Endometrial microvascular endothelial cells (primary cell): ENCODE results near the gene TBL1XR1. TPM values are rescaled to one million over a fixed set of nuclear protein-coding genes. Genes with fewer than 3 reads are reported as not detected.

Experiments used
- in situ Hi-C: cut with HindIII; loops from 2 replicates; pipeline ENCODE4 v1.10.0; 2017; ENCODE audit warnings: low sequenced_read_pairs, low pct_unique_long_range_greater_than_20kb; ENCODE audit errors: inconsistent ontology term
- total RNA-seq: library from RNA; depleted of rRNA; stranded (reverse); fragments of >200 nt; gene quantifications from one replicate; pipeline ENCODE4 v1.2.3, GENCODE V29; 2015; ENCODE audit errors: inconsistent ontology term

The TBL1XR1 gene
- total RNA-seq, 1 donor from 2014 or later: 60.8 TPM

DNA sequence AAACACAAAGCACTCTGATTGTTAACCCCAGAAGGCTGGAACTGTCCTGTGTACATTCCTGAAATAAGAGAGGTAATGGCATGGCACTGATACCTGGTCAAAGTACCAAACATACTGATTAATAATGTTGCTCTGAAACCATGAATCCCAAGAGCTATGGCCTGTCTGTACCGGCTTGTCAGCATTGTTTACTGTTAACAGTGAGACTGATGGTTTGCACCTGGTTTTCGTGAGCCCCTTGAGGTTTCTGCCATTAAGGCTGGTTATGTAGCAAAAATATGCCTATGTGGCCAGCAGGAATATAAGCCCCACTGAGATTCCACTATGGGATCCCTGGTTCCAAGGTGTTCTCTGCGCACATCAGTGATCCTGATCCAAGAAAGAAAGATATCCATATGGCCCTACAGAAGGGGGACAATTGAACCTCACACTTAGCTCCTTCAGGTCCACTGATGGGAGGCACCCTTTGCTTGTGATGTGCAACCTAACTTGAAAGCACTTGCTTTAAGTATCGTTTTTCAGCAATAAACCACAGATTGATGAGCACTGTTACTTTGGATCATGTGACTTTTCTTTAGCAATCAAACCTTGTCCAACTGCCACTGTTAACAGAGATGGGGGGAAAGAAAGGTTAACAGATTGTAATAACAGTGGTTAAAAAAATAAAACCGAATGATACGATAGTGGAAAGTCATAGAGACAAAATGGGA lies 65.2 kb downstream of the TBL1XR1 start:
- in situ Hi-C loops: no loop called here

DNA sequence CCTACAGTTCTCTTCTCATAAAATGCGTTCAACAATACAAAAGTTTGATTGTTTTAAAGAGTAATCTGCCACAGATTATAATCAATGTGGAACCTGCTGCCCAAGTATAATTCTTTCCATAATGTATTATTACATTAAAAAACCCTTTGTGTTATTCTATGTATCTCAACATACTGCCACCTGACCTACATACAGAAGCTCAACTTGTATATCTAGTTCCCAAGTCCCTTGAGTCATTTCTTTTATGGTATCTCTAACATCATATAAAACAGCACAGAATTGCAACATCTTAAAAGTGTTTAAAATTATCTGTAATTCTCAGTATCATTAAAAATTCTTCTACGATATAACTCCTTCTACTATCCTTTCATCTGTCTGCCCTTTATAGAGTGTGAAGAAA lies 70.3 kb downstream of the TBL1XR1 start:
- in situ Hi-C loops: no loop called here

DNA sequence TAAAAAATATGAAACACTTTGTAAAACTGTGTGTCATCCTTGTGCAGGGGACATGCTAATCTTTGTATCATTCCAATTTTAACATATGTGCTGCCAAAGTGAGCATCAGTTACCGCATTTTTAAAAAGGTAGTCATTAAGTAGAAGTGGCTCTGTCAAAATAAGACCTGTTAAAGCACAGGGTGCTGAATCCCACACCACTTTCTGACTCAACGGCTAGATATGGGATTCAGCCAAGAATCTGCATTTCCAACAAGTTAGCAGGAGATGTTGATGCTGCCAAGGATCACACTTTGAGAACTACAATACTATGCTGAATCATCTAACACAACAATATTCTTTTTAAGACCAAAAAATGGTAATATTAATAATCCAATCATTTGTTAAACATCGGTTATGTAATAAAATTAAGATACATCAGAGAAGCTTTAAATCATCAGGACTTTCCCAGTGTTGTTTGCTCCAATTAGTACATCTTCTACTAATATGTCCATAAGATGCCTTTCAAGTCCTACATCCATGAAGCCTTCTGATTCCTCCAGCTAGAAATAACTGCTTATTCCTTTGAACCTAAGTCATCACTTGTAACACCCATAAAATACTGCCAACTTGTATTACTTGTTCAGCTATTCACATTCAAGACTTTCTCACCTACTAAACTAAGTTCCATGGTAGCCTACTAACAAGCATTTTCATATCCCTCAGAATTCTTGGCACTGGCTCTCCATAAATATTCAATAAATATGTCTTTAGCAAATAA lies 71.1 kb downstream of the TBL1XR1 start:
- in situ Hi-C loops: no loop called here

DNA sequence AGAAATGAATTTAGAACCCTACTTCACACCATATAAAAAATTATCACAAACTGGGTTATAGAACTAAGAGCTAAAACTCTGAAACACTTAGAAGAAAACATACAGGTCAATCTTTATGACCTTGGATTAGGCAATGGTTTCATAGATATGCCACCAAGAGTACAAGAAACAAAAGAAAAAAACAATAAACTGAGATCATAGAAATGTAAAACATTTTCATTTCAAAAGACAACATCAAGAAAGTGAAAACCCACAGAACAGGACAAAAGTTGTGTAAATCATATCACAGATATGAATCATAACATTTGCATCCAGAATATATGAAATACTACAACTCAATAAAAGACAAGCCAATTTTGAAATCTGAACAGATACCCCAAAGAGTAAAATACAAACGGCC lies 72.4 kb downstream of the TBL1XR1 start:
- in situ Hi-C loops: no loop called here

DNA sequence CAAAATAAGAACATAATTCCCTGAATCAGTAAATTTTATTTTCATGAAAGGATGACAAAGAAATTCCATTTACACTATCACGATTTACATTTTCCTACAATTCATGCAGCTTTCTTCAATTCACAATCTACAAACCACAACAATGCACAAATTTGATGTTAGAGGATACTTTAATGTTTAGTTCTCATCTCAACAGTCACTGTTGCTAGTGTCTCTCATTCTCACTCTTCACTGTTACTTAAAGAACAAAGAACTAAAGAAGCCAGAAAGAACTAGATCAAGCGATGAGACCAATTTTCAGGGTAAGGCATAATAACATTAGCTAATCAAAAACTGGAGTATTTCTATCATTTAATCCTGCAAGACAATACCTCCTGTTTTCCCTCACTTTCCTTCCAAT lies 73.5 kb downstream of the TBL1XR1 start:
- in situ Hi-C loops: no loop called here

DNA sequence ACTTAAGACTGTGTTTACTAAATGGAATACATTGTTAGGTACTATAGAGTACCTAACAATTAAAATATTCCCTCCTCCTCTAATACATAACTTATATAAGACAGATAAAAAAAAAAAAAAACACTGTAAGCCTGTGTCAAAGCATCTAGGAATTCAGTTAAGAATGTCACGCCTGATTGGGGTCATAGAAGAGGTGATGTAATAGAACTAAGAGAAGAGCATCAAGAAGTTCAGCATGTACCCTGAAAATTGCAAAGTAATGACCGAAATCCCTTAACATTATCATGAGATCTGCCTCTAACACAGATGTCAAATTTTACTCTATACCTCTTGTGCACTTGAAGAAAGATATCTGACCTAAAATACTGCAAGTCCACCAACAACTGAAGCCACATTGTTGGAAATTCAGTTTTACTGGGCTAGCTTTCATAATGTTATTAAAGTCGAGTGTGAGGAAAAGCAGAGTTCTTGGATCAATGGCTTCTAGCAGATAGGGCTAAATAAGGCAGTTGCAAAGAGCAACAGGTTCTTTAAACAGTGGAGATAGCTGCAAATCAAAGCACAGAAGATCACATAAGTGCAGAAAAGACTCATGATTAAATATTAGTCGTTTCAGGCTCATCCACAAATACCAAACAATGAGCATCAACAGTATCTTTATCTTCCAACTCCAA lies 75.0 kb downstream of the TBL1XR1 start:
- in situ Hi-C loops: no loop called here

DNA sequence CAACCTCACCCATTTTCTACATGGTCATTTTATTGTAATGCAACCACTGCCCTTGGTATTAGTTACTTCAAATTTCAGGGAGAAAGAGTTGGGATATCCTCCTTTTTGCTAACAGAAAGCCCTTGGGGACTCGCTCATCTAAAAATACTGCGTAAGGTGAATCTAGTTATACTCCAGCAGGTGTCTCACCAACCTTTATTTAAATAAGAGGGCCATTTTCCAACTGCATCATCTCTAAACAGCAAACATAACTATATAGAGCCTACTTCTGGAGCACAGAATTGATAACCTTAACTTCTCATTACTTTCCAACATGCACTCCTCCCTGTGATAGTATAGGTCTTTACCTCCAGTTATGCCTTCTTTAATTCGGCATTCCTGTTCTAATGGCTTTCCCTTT lies 77.5 kb downstream of the TBL1XR1 start:
- in situ Hi-C loops: no loop called here

DNA sequence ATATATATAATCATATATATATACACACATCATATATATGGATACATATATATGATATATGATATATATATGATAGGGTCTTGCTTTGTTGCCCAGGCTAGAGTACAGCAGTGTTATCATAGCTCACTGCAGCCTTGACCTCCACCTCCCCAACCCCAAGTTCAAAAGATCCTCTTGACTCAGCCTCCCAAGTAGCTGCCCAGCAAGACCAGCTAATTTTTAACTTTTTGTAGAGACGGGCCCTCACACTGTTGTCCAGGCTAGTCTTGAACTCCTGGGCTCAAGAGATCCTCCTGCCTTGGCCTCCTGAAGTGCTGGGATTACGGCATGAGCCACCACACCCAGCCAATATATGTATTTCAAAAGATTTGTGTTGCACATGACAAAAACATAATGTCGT lies 83.0 kb downstream of the TBL1XR1 start:
- in situ Hi-C loops: no loop called here

DNA sequence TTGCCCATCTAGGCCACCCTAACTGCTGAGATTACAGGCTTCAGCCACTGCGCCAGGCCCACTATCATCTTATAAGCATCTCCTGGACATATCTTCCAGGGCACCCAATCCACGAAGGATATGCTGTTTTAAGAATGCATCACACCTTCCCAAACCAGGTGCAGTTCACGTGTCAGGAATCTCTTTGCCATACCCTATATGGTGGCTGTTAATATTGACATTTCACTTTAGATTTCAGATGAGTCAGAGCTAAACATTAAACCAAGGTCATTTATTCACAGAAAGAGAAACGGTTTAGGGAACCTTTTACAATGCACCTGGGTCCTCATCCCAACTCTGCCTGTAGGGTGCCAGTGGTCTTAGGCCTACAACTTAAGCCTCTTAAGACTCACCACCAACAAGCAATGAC lies 85.7 kb downstream of the TBL1XR1 start:
- in situ Hi-C loops: no loop called here

DNA sequence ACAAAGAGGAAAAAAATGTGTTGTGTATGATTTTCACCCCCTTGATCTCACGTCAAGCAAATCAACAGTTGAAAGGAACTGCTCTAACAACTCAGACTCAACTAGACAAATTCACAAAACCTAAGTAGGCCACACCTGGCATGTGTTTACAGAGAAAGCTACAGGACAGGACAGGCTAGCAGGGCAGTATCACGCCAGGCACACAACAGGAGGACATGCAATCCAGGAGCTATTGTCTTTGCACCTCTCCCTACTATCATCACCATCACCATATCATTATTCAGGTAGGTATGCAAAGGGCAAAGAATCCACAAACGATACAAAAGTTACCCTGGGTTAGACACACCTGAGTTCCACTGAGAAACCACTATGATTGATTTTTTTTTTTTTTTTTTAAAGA lies 86.4 kb downstream of the TBL1XR1 start:
- in situ Hi-C loops: no loop called here

DNA sequence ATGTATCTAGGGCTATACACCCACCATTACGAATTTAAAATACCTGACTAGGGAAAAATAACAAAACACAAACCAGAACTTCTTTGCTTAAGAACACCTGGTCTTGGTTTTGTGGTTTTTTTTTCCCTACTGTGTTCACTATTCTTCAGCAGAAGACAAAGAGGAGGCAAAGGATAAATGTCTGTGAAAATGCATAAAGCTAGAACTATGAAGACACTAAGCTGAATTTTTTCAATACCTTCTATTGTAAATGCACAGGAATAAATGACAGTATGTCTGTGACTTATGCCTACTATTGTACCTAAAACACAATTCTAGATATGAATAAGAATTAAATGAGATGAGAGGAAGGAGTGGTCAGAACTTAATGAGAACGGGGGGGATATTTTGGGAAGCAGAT lies 86.9 kb downstream of the TBL1XR1 start:
- in situ Hi-C loops: no loop called here

DNA sequence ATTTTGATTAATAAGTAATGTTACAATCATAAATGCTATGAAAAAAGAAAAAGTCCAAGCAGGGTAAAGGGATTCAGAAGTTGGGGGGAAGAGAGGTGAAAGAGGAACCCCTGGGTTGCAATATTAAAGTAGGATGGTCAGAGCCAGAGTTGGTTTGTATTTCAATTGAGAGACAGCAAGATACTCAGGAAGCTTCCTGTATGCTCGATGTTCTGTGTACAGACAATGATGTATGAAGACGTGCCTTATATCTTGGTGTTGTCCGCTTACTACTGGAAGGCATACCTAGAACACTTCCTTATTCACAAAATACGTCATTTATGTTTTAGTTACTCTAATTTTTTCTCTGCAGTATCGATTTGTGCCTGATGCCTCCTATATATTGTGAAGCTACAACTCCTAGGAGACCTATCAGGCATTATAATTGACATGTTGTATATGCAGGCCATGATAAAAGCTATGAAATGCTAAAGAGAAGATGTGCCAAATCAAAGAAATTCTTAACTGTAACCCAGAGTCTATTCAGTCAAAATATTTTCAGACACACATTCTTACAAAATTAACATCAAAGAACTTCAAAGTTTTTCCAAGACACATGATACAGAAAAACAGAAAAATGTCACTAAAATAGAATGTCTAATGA lies 87.5 kb downstream of the TBL1XR1 start:
- in situ Hi-C loops: no loop called here

DNA sequence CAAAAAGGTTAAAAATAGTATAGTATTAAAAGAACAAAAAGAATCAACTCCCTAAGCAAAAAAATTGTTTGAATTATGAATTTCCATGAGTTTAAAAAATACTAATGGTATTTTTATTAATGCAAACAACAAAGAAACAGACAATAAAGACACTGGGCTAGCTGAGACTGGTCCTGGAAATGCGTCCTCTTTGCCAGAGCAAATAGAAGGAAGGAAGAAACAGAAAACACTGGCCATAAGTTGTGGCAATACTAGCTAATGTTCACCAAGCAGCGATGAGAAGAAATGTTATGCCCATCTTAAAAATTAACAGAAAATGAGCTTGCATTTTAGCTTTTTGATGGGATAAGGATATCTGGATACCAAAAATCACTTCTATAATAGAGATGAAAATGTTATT lies 88.6 kb downstream of the TBL1XR1 start:
- in situ Hi-C loops: no loop called here

DNA sequence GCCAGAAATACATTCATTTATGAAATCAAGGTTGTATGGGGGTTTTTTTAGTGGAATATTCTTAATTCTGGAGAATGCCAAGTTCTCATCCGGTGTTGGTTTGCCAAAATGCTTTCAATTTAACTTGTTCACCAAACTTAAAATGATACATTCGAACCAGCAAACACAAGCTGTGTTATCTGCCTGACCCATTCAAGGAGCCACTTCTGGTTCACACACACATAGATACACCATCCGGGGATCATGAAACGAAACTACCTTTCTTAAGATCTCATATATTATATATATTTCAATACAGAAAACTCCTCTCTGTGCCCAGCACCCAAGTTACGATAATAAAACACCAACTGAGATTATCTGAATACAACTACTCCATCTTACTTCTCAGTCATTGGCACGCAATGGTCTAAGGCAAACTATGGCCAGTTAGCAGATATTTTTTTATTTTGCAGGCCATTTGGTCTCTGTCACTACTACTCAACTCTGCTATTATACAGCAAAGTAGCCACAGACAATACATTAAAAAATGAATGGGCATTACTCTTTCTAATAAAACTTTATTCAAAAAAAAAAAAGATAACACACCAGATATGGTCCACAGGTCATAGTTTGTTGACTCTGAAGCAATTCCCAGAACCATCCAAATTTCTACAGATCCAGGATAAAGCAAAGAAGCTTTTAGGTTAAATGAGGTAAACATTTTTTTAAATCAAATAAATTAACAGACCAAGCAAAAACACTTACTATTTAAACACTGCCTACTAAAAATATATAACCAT lies 89.6 kb downstream of the TBL1XR1 start:
- in situ Hi-C loops: no loop called here

DNA sequence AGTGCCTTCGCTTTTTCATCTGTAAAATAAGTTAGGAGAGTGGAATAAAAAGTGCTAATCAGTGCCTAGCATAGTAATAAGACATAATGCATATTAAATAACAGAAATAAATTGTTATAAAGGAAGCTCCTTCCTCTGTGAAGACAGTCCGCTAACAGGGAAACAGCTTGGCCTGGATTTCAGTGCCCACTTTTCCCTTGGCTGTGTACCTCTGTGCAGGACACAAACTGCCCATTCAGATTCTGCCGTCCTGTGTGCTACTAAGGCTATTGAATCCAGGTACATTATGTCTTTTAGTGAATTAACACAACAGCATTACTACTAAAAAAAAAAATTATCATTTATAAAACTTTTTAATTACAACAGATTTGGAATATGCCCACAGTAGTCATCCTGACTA lies 90.7 kb downstream of the TBL1XR1 start:
- in situ Hi-C loops: no loop called here

DNA sequence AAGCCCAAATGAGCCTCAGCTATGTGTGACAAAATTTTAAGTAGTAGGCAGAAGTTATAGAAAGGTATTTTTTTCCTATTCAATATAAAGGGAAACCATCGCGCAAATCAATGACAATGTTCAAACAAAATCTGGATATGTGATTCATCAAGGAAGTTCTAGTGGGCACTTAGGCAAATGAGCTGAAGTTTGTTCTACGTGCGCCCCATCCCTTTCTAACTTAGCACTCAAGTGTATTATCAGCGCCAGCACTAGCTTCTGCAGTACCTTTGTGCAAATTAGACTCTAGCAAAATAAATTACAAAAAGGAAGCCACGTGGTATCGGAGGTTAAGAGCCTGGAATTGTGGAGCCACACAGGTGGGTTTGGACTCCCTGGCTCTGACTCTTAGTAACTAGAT lies 91.1 kb downstream of the TBL1XR1 start:
- in situ Hi-C loops: no loop called here

DNA sequence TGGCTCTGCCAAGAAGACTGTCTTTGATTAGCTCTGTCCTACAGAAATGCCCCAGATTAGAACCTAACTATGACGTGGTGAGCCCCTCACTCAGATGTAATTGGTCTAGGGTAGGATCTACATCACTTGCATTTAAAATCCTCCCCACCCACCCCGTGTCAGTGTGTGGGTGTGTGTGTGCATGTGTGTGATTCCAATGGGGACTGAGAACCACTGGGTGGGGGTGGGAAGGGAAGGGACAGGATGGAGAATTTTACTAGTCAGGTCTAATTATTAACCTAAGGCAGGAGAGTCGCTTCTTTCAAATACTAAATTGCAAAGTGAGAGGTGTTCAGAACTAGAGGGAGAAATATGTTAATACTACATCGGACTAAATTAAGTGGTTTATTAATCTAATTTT lies 91.7 kb downstream of the TBL1XR1 start:
- in situ Hi-C loops: no loop called here

DNA sequence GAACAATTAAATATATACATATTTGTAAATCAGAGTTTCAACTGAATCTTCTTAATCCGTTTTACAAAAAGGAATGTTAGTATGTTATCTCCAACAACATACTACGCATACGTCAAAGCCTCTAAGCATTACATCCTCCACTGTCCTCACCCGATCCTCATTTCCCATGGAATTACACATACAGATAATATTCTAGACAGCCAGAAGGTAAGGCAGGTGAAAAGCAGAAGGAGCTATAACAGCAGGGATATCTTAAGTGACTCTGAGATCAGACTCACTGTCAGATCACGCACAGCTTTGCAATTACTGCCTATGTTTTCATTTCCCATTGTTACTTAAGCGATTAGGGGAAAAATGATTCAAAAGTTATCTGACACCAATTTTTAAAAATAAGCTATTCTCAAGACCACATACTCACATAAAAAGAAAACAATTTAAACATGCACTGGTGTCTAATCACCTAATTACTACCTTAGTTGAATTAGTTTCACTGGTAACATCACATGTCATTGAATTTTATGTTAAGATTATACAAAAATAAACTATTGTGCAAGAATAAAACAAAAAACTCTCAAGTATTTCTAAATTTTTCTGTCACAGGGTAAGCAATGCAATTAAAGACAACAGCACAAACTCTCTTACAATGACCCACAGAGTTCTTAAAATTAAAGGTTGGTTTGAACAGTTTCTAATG lies 92.8 kb downstream of the TBL1XR1 start:
- in situ Hi-C loops: no loop called here
